ENCODE measurements around the gene SLC22A31.

The SLC22A31 gene

DNA sequence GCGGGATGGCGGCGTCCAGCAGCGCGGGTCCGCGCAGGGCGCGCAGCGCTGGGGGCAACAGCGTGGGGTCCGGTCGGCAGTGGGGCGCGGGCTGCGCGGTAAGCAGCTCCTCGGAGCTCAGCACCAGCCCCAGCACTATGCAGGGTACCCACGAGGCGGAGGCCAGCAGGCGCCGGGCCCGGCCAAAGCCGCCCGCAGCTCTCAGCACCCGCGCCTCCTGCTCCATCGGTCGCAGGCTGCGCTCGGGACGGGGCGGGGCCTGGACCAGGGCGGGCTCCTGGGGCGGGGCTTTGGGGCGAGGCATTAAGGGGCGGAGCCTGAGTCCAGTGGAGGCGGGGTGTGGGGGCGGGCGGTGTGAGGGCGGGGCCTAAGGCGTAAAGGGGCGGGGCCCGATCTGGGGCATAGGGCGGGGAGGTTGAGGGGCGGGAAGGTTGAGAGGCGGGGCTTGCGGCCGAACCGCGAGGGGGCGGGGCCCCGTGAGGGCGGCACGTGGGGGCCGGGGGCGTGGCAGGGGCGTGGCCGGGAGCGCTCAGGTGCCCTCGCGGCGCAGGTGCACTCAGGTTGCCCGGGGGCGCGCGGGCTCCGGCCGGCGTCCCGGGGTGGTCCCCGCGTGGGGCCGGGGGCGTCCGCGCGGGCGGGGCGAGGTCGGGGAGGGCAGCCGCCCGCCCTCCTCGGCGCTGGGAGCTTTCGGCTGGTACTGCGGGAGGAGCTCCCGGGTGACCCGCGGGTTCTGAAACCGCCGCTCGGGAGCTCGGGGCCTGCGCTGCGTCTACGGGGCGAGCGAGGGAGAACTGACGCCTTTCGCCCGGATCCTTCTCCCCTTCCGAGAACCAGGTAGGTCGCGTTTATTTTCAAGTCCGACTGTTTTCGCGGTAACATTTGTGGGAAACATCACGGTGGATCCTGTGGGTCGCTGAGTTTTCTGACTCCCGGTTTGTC lies 1.4 kb upstream of the SLC22A31 start:
- Mint-ChIP-seq H3K4me3 (peak overlapping the region; percentile 31), H3K9me3 (no peaks in the 10 kb centered on the region), H3K36me3 (no peaks in the 10 kb centered on the region), H3K27me3 (peaks cover 77% of the 10 kb centered on the region), H3K27ac (no peak overlapping the region), H3K4me1 (peaks cover 16% of the 10 kb centered on the region)
- DNase-seq = peak; percentile 81
- CTCF ChIA-PET = no interaction called here

DNA sequence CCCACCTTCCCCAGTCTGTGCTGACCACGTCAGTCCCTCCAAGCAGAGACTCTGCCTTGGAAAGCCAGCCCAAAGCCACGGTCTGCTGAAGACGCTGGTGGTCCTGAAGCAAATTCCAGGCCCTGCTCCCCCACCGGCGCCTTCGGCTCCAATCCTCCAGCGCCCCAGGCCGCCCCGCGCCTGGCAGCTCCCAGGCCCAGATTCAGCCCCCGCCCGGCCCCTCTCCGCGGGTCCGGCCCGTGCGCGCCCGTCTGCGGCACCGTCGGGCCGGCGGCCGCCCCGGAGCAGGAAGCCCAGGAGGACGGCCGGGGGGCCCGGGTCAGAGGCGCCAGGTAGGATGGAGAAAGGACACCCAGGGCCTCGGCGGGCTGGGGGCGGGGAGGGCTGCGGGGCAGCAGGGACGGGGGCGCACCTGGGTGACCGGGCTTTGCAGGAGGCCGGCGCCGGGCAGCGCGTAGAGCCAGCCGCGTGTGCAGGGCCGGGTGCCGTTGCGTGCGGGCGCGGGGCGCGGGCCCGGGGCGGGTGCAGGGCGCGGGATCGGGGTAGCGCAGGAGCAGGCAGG lies 594 bp upstream of the SLC22A31 start:
- H3K27ac Mint-ChIP-seq = no peak overlapping the region
- no peak for DNase-seq
- no peaks in the 10 kb centered on the region for H3K9me3 Mint-ChIP-seq
- CTCF ChIA-PET = no interaction called here
- no peaks in the 10 kb centered on the region for H3K36me3 Mint-ChIP-seq
- peaks cover 79% of the 10 kb centered on the region for H3K27me3 Mint-ChIP-seq
- H3K4me1 Mint-ChIP-seq = peaks cover 16% of the 10 kb centered on the region
- H3K4me3 Mint-ChIP-seq = peak overlapping the region; percentile 31

DNA sequence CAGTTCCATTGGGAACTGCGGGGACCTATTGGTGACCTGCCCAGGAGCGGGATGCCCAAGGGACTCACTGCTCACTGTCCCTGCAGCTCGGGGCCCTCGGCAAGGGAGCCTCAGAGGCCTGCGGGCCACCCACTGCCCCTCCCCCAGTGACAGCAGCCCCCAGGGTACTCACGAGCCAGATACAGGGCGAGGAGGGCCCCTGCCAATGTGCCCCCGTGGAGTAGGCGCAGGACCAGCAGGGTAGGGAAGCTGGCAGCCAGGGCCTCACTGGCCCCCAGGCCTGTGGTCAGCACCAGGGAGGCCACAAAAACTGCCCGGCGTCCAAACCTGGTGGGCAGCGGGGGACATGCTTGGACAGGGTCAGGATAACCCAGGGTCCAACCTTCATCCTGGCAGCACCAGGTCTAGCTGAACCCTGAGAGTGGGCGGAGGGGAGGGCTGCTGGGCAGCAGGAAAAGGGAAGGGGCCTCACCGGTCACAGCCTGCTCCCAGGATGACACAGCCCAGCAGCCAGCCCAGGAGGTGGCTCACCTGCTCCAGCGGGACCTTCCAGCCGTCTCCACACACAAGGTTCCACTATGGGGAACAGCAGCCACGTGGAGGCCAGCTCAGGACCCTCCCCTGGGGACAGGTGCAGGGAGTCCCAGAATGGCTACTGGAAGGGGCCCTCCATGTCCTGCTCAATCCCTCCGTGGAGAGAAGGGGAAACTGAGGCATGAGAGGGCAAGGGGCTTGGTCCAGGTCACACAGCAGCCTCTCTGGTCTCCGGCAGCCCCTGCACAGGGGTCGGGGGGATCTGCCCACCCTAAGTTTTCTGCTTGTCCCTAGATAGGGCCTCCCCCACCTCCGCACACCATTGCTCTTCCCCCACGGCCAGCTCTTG lies 855 bp downstream of the SLC22A31 start:
- H3K36me3 Mint-ChIP-seq = no peaks in the 10 kb centered on the region
- H3K4me3 Mint-ChIP-seq = no peak overlapping the region
- no peaks in the 10 kb centered on the region for H3K9me3 Mint-ChIP-seq
- peaks cover 69% of the 10 kb centered on the region for H3K27me3 Mint-ChIP-seq
- DNase-seq = no peak
- no peak overlapping the region for H3K27ac Mint-ChIP-seq
- H3K4me1 Mint-ChIP-seq = peaks cover 16% of the 10 kb centered on the region
- CTCF ChIA-PET = no interaction called here

DNA sequence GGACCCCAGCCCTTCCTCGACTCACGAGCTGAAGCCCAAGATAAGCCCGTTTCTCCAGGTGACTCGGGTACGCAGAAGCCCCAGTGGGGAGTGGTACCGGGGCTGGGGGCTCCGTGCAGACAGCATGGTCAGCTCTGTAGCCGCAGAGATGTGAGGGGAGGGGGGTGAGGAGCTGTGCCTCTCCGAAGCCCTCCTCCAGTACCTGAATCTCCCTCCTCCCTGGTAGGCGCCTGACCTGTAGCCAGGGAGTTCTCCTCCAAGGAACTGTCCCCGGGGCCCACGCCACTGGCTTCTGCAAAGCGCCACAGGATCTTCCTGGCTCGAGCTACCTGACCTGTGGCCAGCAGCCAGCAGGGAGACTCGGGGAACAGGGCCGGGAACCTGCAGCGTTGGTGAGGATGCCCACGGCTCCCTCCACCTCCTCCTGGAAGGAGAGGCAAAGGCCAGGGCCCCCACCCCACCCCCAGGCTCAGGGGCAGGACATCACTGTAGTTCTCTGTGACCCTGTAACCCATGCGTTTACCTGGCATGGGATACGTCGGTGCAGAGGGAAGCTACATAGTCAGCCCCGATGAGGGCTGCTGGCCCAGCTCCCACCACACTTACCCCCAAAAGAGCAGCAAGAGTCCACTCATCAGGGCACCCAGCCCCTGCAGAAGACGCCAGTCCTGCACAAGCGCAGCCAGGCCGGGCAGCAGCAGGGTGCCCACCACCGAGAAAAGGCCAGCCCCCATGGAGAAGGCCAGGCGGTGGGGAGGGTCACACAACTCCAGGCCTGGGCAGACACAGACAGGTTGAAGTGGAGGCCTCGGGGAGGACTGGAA lies 1.7 kb downstream of the SLC22A31 start:
- Mint-ChIP-seq H3K4me3 (no peak overlapping the region), H3K9me3 (no peaks in the 10 kb centered on the region), H3K27ac (no peak overlapping the region), H3K36me3 (no peaks in the 10 kb centered on the region), H3K4me1 (peaks cover 16% of the 10 kb centered on the region), H3K27me3 (peaks cover 67% of the 10 kb centered on the region)
- DNase-seq = no peak
- CTCF ChIA-PET = no interaction called here

DNA sequence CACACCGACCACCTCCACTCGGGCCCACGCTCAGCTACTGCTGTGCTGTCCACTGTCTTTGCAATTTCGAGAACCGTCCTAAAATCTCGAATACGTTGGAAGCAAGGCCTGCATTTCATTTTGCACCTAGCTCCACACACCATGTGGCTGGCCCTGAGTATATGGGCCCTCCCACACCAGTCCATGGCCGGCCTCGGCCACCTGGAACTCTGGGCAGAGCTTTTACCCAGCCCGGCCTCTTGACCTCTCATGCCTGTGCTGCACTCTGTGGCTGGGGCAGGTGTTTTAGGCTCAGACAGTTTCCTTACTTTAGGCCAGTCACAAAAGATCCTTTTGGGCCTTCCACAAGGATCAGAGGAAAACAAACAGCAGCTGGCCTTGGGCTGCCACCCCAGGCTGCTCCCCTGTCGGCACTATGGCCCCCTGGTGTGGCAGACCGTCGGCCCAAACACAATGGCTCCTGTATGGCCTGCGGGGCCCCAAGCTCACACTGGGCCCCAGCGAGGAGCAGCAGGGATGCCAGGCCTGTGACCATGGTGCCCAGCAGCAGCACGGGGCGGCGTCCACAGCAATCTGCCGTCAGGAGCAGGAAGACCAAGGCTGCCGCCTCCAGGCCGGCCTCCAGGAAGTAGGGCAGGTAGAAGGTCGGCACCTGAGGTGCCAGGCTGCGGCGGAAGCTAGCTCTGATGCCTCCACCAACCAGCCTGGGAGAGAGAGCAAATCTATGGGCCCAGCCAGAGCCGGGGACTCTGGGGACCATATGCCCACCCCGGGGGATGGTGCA lies 2.5 kb downstream of the SLC22A31 start:
- Mint-ChIP-seq H3K4me3 (no peak overlapping the region), H3K9me3 (no peaks in the 10 kb centered on the region), H3K27me3 (peaks cover 61% of the 10 kb centered on the region), H3K36me3 (no peaks in the 10 kb centered on the region), H3K4me1 (peaks cover 14% of the 10 kb centered on the region), H3K27ac (no peak overlapping the region)
- DNase-seq = no peak
- CTCF ChIA-PET = no interaction called here

DNA sequence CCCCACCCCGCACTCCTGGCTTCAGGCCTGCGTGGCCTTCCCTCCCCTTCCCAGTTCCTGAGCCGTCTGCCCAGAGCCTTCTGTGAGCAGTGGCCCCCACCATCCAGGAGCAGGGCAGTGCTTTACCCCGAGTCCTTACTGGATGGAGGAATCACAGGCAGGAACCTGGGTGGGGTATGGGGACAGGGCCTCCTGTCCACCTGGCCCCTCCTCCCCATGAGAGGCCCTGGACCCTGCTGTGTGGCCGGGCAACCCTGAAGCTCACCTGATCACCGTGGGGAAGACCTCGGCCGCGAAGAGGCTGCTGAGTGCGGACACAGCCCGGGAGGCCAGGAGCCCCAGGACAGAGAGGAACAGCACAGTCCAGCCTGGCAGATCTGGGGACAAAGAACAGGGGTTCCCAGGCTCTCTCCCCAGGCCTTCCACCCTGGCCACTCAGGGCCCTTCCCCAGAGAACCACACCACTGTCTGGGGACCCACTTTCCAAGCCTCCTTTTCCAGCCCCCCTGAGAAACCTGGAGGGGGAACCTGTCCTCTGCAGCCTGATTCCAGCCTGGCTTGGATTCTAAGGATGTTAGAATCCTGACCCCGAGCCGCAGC lies 3.2 kb downstream of the SLC22A31 start:
- H3K9me3 Mint-ChIP-seq = no peaks in the 10 kb centered on the region
- H3K27ac Mint-ChIP-seq = no peak overlapping the region
- H3K36me3 Mint-ChIP-seq = no peaks in the 10 kb centered on the region
- H3K4me1 Mint-ChIP-seq = peaks cover 9% of the 10 kb centered on the region
- H3K27me3 Mint-ChIP-seq = peaks cover 54% of the 10 kb centered on the region
- no peak overlapping the region for H3K4me3 Mint-ChIP-seq
- DNase-seq = no peak
- CTCF ChIA-PET = no interaction called here

DNA sequence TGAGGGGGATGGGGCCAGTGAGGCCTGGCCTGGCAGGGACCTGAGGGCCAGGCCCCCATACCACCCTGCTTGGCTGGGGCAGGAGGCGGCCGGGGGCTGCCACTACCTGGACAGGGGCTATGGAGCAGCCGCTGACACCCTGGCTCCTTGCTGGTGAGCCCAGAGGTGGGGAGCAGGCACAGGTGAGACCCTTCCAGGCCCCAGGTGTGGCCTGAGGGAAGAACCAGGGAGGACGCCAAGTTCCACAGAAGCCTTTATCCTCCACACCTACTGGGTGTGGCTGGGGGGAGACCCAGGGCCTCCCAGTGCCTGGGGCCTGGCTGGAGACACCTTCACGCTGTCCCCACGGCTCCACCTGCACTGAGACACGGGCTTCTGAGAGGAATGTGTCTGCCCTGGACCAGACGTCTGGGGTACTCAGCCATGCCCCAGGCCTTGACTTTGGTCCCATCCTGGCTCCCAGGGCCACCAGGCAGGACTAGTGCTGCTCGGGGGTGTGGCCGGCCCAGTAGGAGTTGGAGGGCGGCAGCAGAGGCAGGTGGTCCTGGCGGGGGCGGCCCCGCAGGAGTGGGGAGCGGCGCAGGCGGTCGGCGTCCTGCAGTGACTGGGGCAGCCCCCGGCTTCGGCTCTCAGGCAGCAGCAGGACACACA lies 4.7 kb downstream of the SLC22A31 start:
- Mint-ChIP-seq H3K4me1 (peaks cover 9% of the 10 kb centered on the region), H3K36me3 (no peaks in the 10 kb centered on the region), H3K27ac (no peak overlapping the region), H3K27me3 (peaks cover 53% of the 10 kb centered on the region), H3K4me3 (no peak overlapping the region), H3K9me3 (peaks cover 3% of the 10 kb centered on the region)
- CTCF ChIA-PET = no interaction called here
- DNase-seq = no peak

DNA sequence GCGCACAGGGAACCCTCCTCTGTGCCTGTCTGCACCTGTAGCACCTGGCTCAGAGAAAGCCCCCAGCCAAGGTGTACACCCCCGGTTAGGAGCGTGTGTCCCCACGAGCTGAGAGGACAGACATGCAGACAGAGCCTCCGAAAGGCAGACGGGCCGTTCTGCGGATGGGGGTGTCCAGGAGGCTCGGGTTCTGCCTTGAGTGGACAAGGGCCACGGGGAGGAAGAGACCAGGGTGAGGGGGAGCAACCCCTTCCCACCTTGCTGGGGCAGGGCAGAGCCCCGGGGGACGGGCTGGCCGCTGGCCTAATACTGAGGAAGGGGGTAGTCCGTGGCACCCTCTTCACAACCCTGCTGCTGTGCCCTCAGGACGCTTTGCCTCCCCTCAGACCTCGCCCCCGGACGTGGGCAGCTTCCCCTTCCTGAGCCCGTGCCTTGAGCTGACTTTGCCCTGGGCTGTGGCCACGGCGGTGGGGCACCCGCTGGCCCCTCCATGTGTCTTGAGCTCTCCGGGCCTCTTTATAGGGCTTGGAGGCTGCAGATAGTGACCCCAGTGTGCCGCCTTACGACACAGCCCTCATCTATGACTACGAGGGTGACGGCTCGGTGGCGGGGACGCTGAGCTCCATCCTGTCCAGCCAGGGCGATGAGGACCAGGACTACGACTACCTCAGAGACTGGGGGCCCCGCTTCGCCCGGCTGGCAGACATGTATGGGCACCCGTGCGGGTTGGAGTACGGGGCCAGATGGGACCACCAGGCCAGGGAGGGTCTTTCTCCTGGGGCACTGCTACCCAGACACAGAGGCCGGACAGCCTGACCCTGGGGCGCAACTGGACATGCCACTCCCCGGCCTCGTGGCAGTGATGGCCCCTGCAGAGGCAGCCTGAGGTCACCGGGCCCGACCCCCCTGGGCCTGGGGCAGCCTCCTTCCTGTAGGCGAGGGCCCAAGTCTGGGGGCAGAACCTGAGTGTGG lies 5.7 kb downstream of the SLC22A31 start:
- CTCF ChIA-PET = no interaction called here
- DNase-seq = no peak

DNA sequence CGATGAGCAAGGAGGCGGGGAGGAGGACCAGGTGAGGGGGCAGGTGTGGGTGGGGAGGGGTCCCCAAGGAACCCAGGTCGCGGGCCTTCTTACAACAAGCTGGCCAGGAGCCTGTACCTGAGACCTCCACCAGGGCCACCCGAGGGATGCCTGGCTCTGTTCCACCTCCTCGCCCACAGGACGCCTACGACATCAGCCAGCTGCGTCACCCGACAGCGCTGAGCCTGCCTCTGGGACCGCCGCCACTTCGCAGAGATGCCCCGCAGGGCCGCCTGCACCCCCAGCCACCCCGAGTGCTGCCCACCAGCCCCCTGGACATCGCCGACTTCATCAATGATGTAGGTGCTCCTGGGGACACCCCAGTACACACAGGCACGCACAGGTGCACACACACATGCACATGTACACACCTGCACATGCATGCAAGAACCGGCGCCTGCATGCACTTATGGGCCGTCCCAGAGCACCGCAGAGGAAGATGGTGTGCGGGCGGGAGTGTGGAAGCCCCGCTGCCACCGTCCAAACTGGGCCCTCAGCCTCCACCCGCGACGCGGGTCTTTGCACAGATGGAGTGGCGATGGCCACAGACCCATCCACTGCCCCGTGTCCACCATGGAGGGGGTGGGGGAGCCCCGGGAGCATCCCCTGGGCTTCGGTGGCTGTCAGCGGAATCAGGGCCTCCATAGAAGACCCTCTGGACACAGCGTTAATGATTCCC lies 6.6 kb downstream of the SLC22A31 start:
- no peak for DNase-seq
- Mint-ChIP-seq H3K36me3 (no peaks in the 10 kb centered on the region), H3K9me3 (peaks cover 3% of the 10 kb centered on the region), H3K4me1 (peaks cover 2% of the 10 kb centered on the region), H3K4me3 (no peak overlapping the region), H3K27ac (no peak overlapping the region), H3K27me3 (peaks cover 35% of the 10 kb centered on the region)
- CTCF ChIA-PET = no interaction called here

More for the DNA sequence above, 5.7 kb downstream of the SLC22A31 start:
- Mint-ChIP-seq H3K27ac (no peak overlapping the region), H3K27me3 (peaks cover 44% of the 10 kb centered on the region), H3K4me1 (peaks cover 2% of the 10 kb centered on the region), H3K4me3 (no peak overlapping the region), H3K9me3 (peaks cover 3% of the 10 kb centered on the region), H3K36me3 (no peaks in the 10 kb centered on the region)

DNA sequence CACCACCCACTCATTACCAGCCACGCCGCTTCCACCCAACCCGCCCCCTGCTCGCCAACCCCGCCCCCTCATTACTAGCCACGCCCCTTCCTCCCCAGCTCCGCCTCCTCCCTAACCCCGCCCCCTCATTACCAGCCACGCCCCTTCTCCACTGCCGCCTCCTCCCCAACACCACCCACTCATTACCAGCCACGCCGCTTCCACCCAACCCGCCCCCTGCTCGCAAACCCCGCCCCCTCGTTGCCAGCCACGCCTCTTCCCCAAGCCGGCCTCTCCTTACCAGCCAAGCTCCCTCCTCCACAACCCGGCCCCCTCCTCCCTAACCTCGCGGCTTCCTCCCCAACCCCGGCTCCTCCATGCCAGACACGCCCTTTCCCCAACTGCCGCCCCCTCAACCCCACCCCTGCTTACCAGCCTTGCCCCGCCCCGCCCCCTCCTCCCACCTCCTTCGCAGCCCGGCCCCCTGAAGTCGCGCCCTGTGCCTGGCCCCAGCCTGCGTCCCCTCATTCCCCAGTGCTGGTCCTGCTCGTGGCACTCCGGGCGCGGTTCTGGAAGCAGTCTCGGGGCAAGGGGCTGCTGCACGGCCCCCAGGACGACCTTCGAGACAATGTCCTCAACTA lies 7.3 kb downstream of the SLC22A31 start:
- Mint-ChIP-seq H3K27ac (no peak overlapping the region), H3K9me3 (peaks cover 3% of the 10 kb centered on the region), H3K4me3 (no peak overlapping the region), H3K36me3 (no peaks in the 10 kb centered on the region), H3K4me1 (peaks cover 2% of the 10 kb centered on the region), H3K27me3 (peaks cover 29% of the 10 kb centered on the region)
- DNase-seq = peak; percentile 60
- CTCF ChIA-PET = no interaction called here
